Transverse colon (tissue), 4 donors: Measurements from ENCODE around the gene ANAPC2. TPM values are rescaled to one million over a fixed set of nuclear protein-coding genes. Genes with fewer than 3 reads are reported as not detected.

Experiments
- DNase-seq: peaks from one replicate; pipeline ENCODE4 v3.0.0-alpha.2; 2019
- H3K27ac ChIP-seq, 4 donors: fragments of 200-600 bp; sonication (generic); 2 replicates each; pipeline ENCODE4 v1.5.1; 2016 to 2018; ENCODE audit warnings: inconsistent platforms in 4 of 4
- H3K27me3 ChIP-seq: fragments of 200-600 bp; sonication (generic); 2 replicates; pipeline ENCODE4 v1.5.1; 2017; ENCODE audit warnings: inconsistent platforms
- H3K36me3 ChIP-seq, 4 donors: fragments of 200-600 bp; sonication (generic); 2 replicates each; pipeline ENCODE4 v1.5.1; 2017 to 2019; ENCODE audit warnings: inconsistent platforms in 4 of 4
- H3K4me1 ChIP-seq, 4 donors: fragments of 200-600 bp; sonication (generic); 2 replicates each; pipeline ENCODE4 v1.5.1; 2017 to 2020; ENCODE audit warnings: inconsistent platforms in 4 of 4
- H3K4me3 ChIP-seq, 4 donors: fragments of 200-600 bp; sonication (generic); 1 replicate in 1 of 4; 2 replicates in 3 of 4; pipeline versions ENCODE4 v1.5.1 to v1.6.1; 2017 to 2019; ENCODE audit warnings: inconsistent platforms in 4 of 4
- H3K9me3 ChIP-seq, 2 donors: fragments of 200-600 bp; sonication (generic); 2 replicates each; pipeline ENCODE4 v1.5.1; 2017 to 2019; ENCODE audit warnings: inconsistent platforms in 2 of 2
- CTCF ChIP-seq, 5 experiments: fragments of 200-600 bp in 3 of 5; fragments of 450-650 bp in 2 of 5; sonication (generic) in 3 of 5; IDR thresholded peaks; 1 replicate in 2 of 5; 2 replicates in 3 of 5; pipeline ENCODE4 v1.5.1; 2016 to 2017; ENCODE audit warnings: antibody characterized with exemption in 5 of 5, inconsistent platforms in 3 of 5, mild to moderate bottlenecking in 2 of 5, moderate library complexity in 1 of 5
- EP300 ChIP-seq: sonication (generic); formaldehyde crosslinking; IDR thresholded peaks from one replicate; pipeline ENCODE4 v1.6.1; 2017; ENCODE audit warnings: antibody characterized with exemption, low read depth
- POLR2A ChIP-seq: fragments of 450-650 bp; IDR thresholded peaks from one replicate; pipeline ENCODE4 v1.6.1; 2016; ENCODE audit warnings: antibody characterized with exemption, mild to moderate bottlenecking, moderate library complexity
- POLR2AphosphoS5 ChIP-seq, 3 donors: sonication (generic); formaldehyde crosslinking; IDR thresholded peaks; one replicate each; pipeline ENCODE4 v1.6.1; 2016; ENCODE audit warnings: antibody characterized with exemption in 3 of 3
- WGBS, 2 donors: methylation state at CpG; one replicate each; pipeline ENCODE4 v1.1.5; 2018; ENCODE audit warnings: low coverage in 1 of 2; 5-methylcytosine and 5-hydroxymethylcytosine counted together
- in situ Hi-C, 4 donors: fragments of 200-750 bp; cut with MboI; loops; one replicate each; pipeline versions ENCODE4 v1.15.0 to v1.15.1; 2017; ENCODE audit warnings: low sequenced_read_pairs in 3 of 4, low pct_ligation_motif_present in 1 of 4, low pct_unique_long_range_greater_than_20kb in 1 of 4
- intact Hi-C: fragments of 100-400 bp; cut with DNase I; formaldehyde crosslinking; loops from one replicate; pipeline ENCODE4 v1.15.1; 2023; ENCODE audit warnings: low total_unique reads
- total RNA-seq, 4 donors: library from RNA; depleted of rRNA; stranded (reverse); fragments of >200 nt; gene quantifications; one replicate each; pipeline ENCODE4 v1.1.0, GENCODE V29; 2016

Gene ANAPC2
- total RNA-seq, 4 donors from 2014 or later = 37.0 to 176 (median 70.3) TPM

- Histone ChIP-seq H3K4me1 (peaks cover 14 to 41% (median 38%) of the 10 kb centered on the region in 4 donors), H3K27me3 (peaks cover 100% of the 10 kb centered on the region), H3K9me3 (no peaks in the 10 kb centered on the region), H3K36me3 (no peaks in the 10 kb centered on the region), H3K4me3 (peak overlapping the region in 3 of 4 donors; percentile 30 to 48 (median 46)), H3K27ac (peak overlapping the region; percentile 4 to 72 (median 48))
- DNase-seq = peak; percentile 72
- 6% methylated on average over 26 of the region's 57 CpGs; no CpG with 5 or more reads in 1 of the 2 donors for WGBS, 2 donors
- TF ChIP-seq POLR2AphosphoS5 (IDR thresholded peaks at IDR 0.05) (no peak), POLR2A (peak; percentile 22)
- intact Hi-C loops = no loop called here
- in situ Hi-C loops = no loop called here
Measured at GRCh38 chr9:137167747-137168572, 20.4 kb downstream of the ANAPC2 start.

- no peaks in the 10 kb centered on the region for H3K9me3 ChIP-seq
- H3K4me3 ChIP-seq = peak overlapping the region in 3 of 4 donors; percentile 30 to 48 (median 46)
- in situ Hi-C loops (no loop called here), intact Hi-C loops (no loop called here)
- H3K36me3 ChIP-seq = no peaks in the 10 kb centered on the region
- 21% methylated on average over 42 of the region's 44 CpGs; no CpG with 5 or more reads in 1 of the 2 donors for WGBS, 2 donors
- peak overlapping the region in 1 of 4 donors; percentile 72 for H3K27ac ChIP-seq
- peaks cover 19 to 48% (median 43%) of the 10 kb centered on the region in 4 donors for H3K4me1 ChIP-seq
- H3K27me3 ChIP-seq = peaks cover 100% of the 10 kb centered on the region
- DNase-seq = no peak
- no peak for TF ChIP-seq CTCF (IDR thresholded peaks at IDR 0.05)
- TF ChIP-seq EP300 = no peak
- TF ChIP-seq POLR2AphosphoS5 (IDR thresholded peaks at IDR 0.05) = no peak
- TF ChIP-seq POLR2A = no peak
Measured at GRCh38 chr9:137167277-137167746, 21.0 kb downstream of the ANAPC2 start.

GRCh38 chr9:137166380-137167229 is 21.8 kb downstream of the ANAPC2 start:
- no peak for DNase-seq
- in situ Hi-C loops = no loop called here
- 62 to 66% methylated on average over 7 to 20 of the region's 22 CpGs for WGBS, 2 donors

More at GRCh38 chr9:137166380-137167229, 21.8 kb downstream of the ANAPC2 start:
- no peaks in the 10 kb centered on the region for H3K36me3 ChIP-seq
- intact Hi-C loops = no loop called here
- TF ChIP-seq POLR2AphosphoS5 (IDR thresholded peaks at IDR 0.05) = no peak
- no peak for TF ChIP-seq EP300
- TF ChIP-seq POLR2A = no peak
- TF ChIP-seq CTCF (IDR thresholded peaks at IDR 0.05) = no peak
- no peaks in the 10 kb centered on the region for H3K9me3 ChIP-seq
- peaks cover 19 to 55% (median 50%) of the 10 kb centered on the region in 4 donors for H3K4me1 ChIP-seq
- no peak overlapping the region for H3K4me3 ChIP-seq
- H3K27me3 ChIP-seq = peaks cover 100% of the 10 kb centered on the region
- no peak overlapping the region for H3K27ac ChIP-seq
